Right lobe of liver (tissue), 6 donors: ENCODE results near the gene IL12RB1. TPM values are rescaled to one million over a fixed set of nuclear protein-coding genes. Genes with fewer than 3 reads are reported as not detected.
A peak's percentile ranks its signal among the peaks of the same experiment; 100 is the strongest.

Experiments used
- ATAC-seq, 4 donors: fragments of 200-7000 bp; cut with Tn5 transposase; one replicate each; pipeline ENCODE4 v1.9.1; 2020; ENCODE audit warnings: mild to moderate bottlenecking in 4 of 4, moderate library complexity in 4 of 4
- DNase-seq, 3 donors: peaks; one replicate each; pipeline ENCODE4 v3.0.0-alpha.2; 2020
- H3K27ac ChIP-seq, 3 donors: fragments of 200-600 bp; one replicate each; pipeline ENCODE4 v1.8.0; 2022
- H3K27me3 ChIP-seq, 2 donors: fragments of 200-600 bp; one replicate each; pipeline ENCODE4 v1.8.0; 2022
- H3K36me3 ChIP-seq, 4 donors: fragments of 200-600 bp; sonication (generic) in 1 of 4; one replicate each; pipeline versions ENCODE4 v1.5.1 to v1.8.0; 2017 to 2022; ENCODE audit warnings: control low read depth in 1 of 4
- H3K4me1 ChIP-seq, 4 donors: fragments of 200-600 bp; sonication (generic) in 1 of 4; one replicate each; pipeline versions ENCODE4 v1.5.1 to v1.8.0; 2017 to 2022; ENCODE audit warnings: control low read depth in 1 of 4
- H3K4me3 ChIP-seq, 3 donors: fragments of 200-600 bp; one replicate each; pipeline ENCODE4 v1.8.0; 2022
- H3K9me3 ChIP-seq, 4 donors: fragments of 200-600 bp; sonication (generic) in 1 of 4; one replicate each; pipeline versions ENCODE4 v1.5.1 to v1.8.0; 2017 to 2022; ENCODE audit warnings: control low read depth in 1 of 4
- CTCF ChIP-seq, 4 donors: fragments of 200-600 bp in 3 of 4; fragments of 450-650 bp in 1 of 4; IDR thresholded peaks; one replicate each; pipeline versions ENCODE4 v1.5.1 to v1.8.0; 2016 to 2022; ENCODE audit warnings: antibody characterized with exemption in 4 of 4, mild to moderate bottlenecking in 2 of 4
- POLR2A ChIP-seq: fragments of 450-650 bp; IDR thresholded peaks from one replicate; pipeline ENCODE4 v1.6.1; 2017; ENCODE audit warnings: antibody characterized with exemption, mild to moderate bottlenecking
- WGBS: methylation state at CpG from one replicate; pipeline ENCODE4 v1.1.6; 2018; ENCODE audit warnings: low coverage, low lambda C conversion rate; ENCODE audit not compliant: insufficient coverage; ENCODE audit errors: missing lambda C conversion rate; 5-methylcytosine and 5-hydroxymethylcytosine counted together
- intact Hi-C, 2 donors: fragments of 100-400 bp; cut with DNase I; formaldehyde crosslinking; loops; one replicate each; pipeline versions ENCODE4 v1.11.2 to v1.14.1; 2022
- total RNA-seq, 6 experiments: library from RNA; depleted of rRNA in 2 of 6; stranded (reverse); fragments of >200 nt in 2 of 6; fragmentation: NEBNext Ultra II Directional in 3 of 6; extraction: Animal tissue kit (Norgen Biotek cat#: 25700) in 3 of 6; gene quantifications; one replicate each; pipeline versions ENCODE4 v1.1.0 to v1.2.4, GENCODE V29; 2016 to 2023
- donor health status: DM: no; HTN: yes; CAD: no.
- donor health status: DM: no; HTN: no; CAD: no.
- donor health status: DM: no; HTN: no; CAD: no.
- donor health status: DM: no; HTN: yes; CAD: no.
- donor health status: DM: no; HTN: yes; CAD: no.

IL12RB1 gene
- total RNA-seq, 6 experiments from 2014 or later, result 0.25 to 2.0 (median 0.70) TPM

GRCh38 chr19:18097993-18098890, 11.5 kb upstream of the IL12RB1 start:
- H3K4me3 ChIP-seq, result peak overlapping the region; percentile 42 to 62 (median 61)
- peaks cover 0 to 15% (median 6%) of the 10 kb centered on the region in 4 donors for H3K4me1 ChIP-seq
- intact Hi-C loops, result no loop called here
- H3K27ac ChIP-seq, result no peak overlapping the region
- TF ChIP-seq CTCF (IDR thresholded peaks at IDR 0.05), result no peak
- peak; percentile 1 for TF ChIP-seq POLR2A
- no peaks in the 10 kb centered on the region for H3K36me3 ChIP-seq
- no peaks in the 10 kb centered on the region for H3K27me3 ChIP-seq
- WGBS, result 19% methylated on average over 8 of the region's 22 CpGs
- DNase-seq (no peak), ATAC-seq (no peak)
- H3K9me3 ChIP-seq, result no peaks in the 10 kb centered on the region

GRCh38 chr19:18097217-18097992, 10.7 kb upstream of the IL12RB1 start, which contains the start of gene MAST3:
MAST3 (plus strand) TSS chr19:18097778; CDS start chr19:18097793, 15 bp downstream.
- Histone ChIP-seq H3K27me3 (no peaks in the 10 kb centered on the region), H3K36me3 (no peaks in the 10 kb centered on the region), H3K27ac (no peak within 1 kb of the TSS), H3K9me3 (no peaks in the 10 kb centered on the region), H3K4me3 (peak within 1 kb of the TSS; percentile 42 to 62 (median 61)), H3K4me1 (peaks cover 0 to 15% (median 6%) of the 10 kb centered on the region in 4 donors)
- peak; percentile 93 to 94 (median 93) for DNase-seq
- peak; percentile 94 to 99 (median 98) for ATAC-seq
- 67% methylated on average over 9 of the region's 54 CpGs for WGBS
- TF ChIP-seq CTCF (IDR thresholded peaks at IDR 0.05) (no peak), POLR2A (peak; percentile 65)
- intact Hi-C loops, result no loop called here

GRCh38 chr19:18096258-18096657, 9.5 kb upstream of the IL12RB1 start:
- Histone ChIP-seq H3K27me3 (no peaks in the 10 kb centered on the region), H3K36me3 (no peaks in the 10 kb centered on the region), H3K9me3 (no peaks in the 10 kb centered on the region), H3K27ac (no peak overlapping the region), H3K4me3 (no peak overlapping the region), H3K4me1 (peaks cover 0 to 15% (median 6%) of the 10 kb centered on the region in 4 donors)
- ATAC-seq (no peak), DNase-seq (no peak)
- WGBS, result 100% methylated on average over 2 of the region's 2 CpGs
- TF ChIP-seq CTCF (IDR thresholded peaks at IDR 0.05), result no peak
- no peak for TF ChIP-seq POLR2A
- intact Hi-C loops, result no loop called here

- Histone ChIP-seq H3K9me3 (peaks cover 0 to 2% (median 0%) of the 10 kb centered on the region in 4 donors), H3K4me3 (no peak overlapping the region), H3K36me3 (no peaks in the 10 kb centered on the region), H3K27me3 (no peaks in the 10 kb centered on the region), H3K4me1 (peaks cover 0 to 14% (median 4%) of the 10 kb centered on the region in 4 donors), H3K27ac (no peak overlapping the region)
- intact Hi-C loops, result no loop called here
- TF ChIP-seq CTCF (IDR thresholded peaks at IDR 0.05) (no peak), POLR2A (no peak)
- DNase-seq, result no peak
- peak in 1 of 4 donors; percentile 11 for ATAC-seq
- 83% methylated on average over 3 of the region's 6 CpGs for WGBS
Measured at GRCh38 chr19:18093439-18094161, 6.9 kb upstream of the IL12RB1 start.
